HUES48 (cell line): ENCODE data around the gene TYROBP.
"Not testable (repeated sequence)": the region's sequence is repeated elsewhere in the genome, so short reads cannot be mapped to it uniquely, and the experiment has no call there.

ENCODE experiments used
- H3K27ac ChIP-seq: one replicate; pipeline ENCODE4 v1.7.0; 2013; ENCODE audit warnings: low read depth, low read length, inconsistent platforms
- H3K27me3 ChIP-seq: 2 replicates; pipeline ENCODE4 v1.6.1; 2013; ENCODE audit warnings: mild to moderate bottlenecking, low read length; ENCODE audit not compliant: control insufficient read depth, insufficient read depth
- H3K36me3 ChIP-seq: 2 replicates; pipeline ENCODE4 v1.6.1; 2013; ENCODE audit warnings: low read length; ENCODE audit not compliant: control insufficient read depth, insufficient read depth
- H3K4me1 ChIP-seq: 2 replicates; pipeline ENCODE4 v1.6.1; 2013; ENCODE audit warnings: mild to moderate bottlenecking, low read length; ENCODE audit not compliant: control insufficient read depth, insufficient read depth
- H3K4me3 ChIP-seq: 2 replicates; pipeline ENCODE4 v1.5.1; 2013; ENCODE audit warnings: mild to moderate bottlenecking, low read depth, low read length
- H3K9ac ChIP-seq: 2 replicates; pipeline ENCODE4 v1.6.1; 2013; ENCODE audit warnings: mild to moderate bottlenecking, low read depth, low read length, moderate library complexity
- H3K9me3 ChIP-seq: 2 replicates; pipeline ENCODE4 v1.6.1; 2013; ENCODE audit warnings: low read length; ENCODE audit not compliant: control insufficient read depth, insufficient read depth

Gene TYROBP

GRCh38 chr19:35870124-35870736, 37.9 kb downstream of the TYROBP start:
- not testable (repeated sequence) for H3K4me1 ChIP-seq, H3K27ac ChIP-seq, H3K9me3 ChIP-seq, H3K9ac ChIP-seq, H3K36me3 ChIP-seq
- H3K27me3 ChIP-seq, result peaks cover 29% of the 10 kb centered on the region
- H3K4me3 ChIP-seq, result peak overlapping the region; percentile 62

- Histone ChIP-seq H3K27me3 (peaks cover 29% of the 10 kb centered on the region), H3K9me3 (no peaks in the 10 kb centered on the region), H3K27ac (peak overlapping the region; percentile 68), H3K4me3 (peak overlapping the region; percentile 62), H3K4me1 (peaks cover 2% of the 10 kb centered on the region; the same call in 1 of the 2 replicates), H3K9ac (no peak overlapping the region), H3K36me3 (no peaks in the 10 kb centered on the region)
Observed at GRCh38 chr19:35869327-35870123, 38.6 kb downstream of the TYROBP start.

- Histone ChIP-seq H3K9ac (no peak overlapping the region), H3K27me3 (peaks cover 29% of the 10 kb centered on the region), H3K4me1 (peaks cover 2% of the 10 kb centered on the region; the same call in 1 of the 2 replicates), H3K9me3 (no peaks in the 10 kb centered on the region), H3K27ac (no peak overlapping the region), H3K36me3 (no peaks in the 10 kb centered on the region), H3K4me3 (peak overlapping the region; percentile 62)
Observed at GRCh38 chr19:35868823-35869326, 39.2 kb downstream of the TYROBP start.

GRCh38 chr19:35868172-35868822, 39.8 kb downstream of the TYROBP start, which contains the start of gene APLP1:
APLP1 (plus strand) TSS chr19:35868574; CDS start chr19:35868637, 63 bp downstream.
- H3K36me3 ChIP-seq, result no peaks in the 10 kb centered on the region
- H3K4me3 ChIP-seq, result peak within 1 kb of the TSS; percentile 62
- H3K9ac ChIP-seq, result no peak within 1 kb of the TSS
- H3K27ac ChIP-seq, result peak within 1 kb of the TSS; percentile 68
- no peaks in the 10 kb centered on the region for H3K9me3 ChIP-seq
- peaks cover 2% of the 10 kb centered on the region; the same call in 1 of the 2 replicates for H3K4me1 ChIP-seq
- H3K27me3 ChIP-seq, result peaks cover 29% of the 10 kb centered on the region

- no peak overlapping the region for H3K9ac ChIP-seq
- peaks cover 7% of the 10 kb centered on the region for H3K4me1 ChIP-seq
- no peaks in the 10 kb centered on the region for H3K9me3 ChIP-seq
- no peak overlapping the region for H3K27ac ChIP-seq
- H3K36me3 ChIP-seq, result no peaks in the 10 kb centered on the region
- no peak overlapping the region for H3K4me3 ChIP-seq
- peaks cover 73% of the 10 kb centered on the region for H3K27me3 ChIP-seq
Observed at GRCh38 chr19:35863018-35863417, 45.1 kb downstream of the TYROBP start.

- Histone ChIP-seq H3K9ac (no peak overlapping the region), H3K36me3 (no peaks in the 10 kb centered on the region), H3K27ac (no peak overlapping the region)
Observed at GRCh38 chr19:35862528-35862927, 45.6 kb downstream of the TYROBP start.

GRCh38 chr19:35861640-35862160, 46.4 kb downstream of the TYROBP start:
- H3K27me3 ChIP-seq, result peaks cover 73% of the 10 kb centered on the region

More at GRCh38 chr19:35862528-35862927, 45.6 kb downstream of the TYROBP start:
- Histone ChIP-seq H3K4me1 (peaks cover 5% of the 10 kb centered on the region), H3K4me3 (no peak overlapping the region), H3K9me3 (no peaks in the 10 kb centered on the region), H3K27me3 (peaks cover 73% of the 10 kb centered on the region)

GRCh38 chr19:35860818-35861639, 47.1 kb downstream of the TYROBP start:
- Histone ChIP-seq H3K4me3 (peak overlapping the region; percentile 64), H3K4me1 (peaks cover 5% of the 10 kb centered on the region), H3K27me3 (peaks cover 76% of the 10 kb centered on the region), H3K9me3 (no peaks in the 10 kb centered on the region), H3K27ac (no peak overlapping the region), H3K9ac (no peak overlapping the region), H3K36me3 (no peaks in the 10 kb centered on the region)

More at GRCh38 chr19:35861640-35862160, 46.4 kb downstream of the TYROBP start:
- Histone ChIP-seq H3K36me3 (no peaks in the 10 kb centered on the region), H3K4me1 (peaks cover 5% of the 10 kb centered on the region), H3K9ac (no peak overlapping the region), H3K27ac (no peak overlapping the region), H3K9me3 (no peaks in the 10 kb centered on the region), H3K4me3 (peak overlapping the region; percentile 64)

GRCh38 chr19:35860436-35860817, 47.7 kb downstream of the TYROBP start:
- Histone ChIP-seq H3K36me3 (no peaks in the 10 kb centered on the region), H3K27me3 (peaks cover 77% of the 10 kb centered on the region), H3K27ac (no peak overlapping the region), H3K9ac (no peak overlapping the region), H3K9me3 (no peaks in the 10 kb centered on the region), H3K4me3 (peak overlapping the region; percentile 64), H3K4me1 (peaks cover 10% of the 10 kb centered on the region)

- no peaks in the 10 kb centered on the region for H3K9me3 ChIP-seq
- H3K27me3 ChIP-seq, result peaks cover 85% of the 10 kb centered on the region
- H3K36me3 ChIP-seq, result no peaks in the 10 kb centered on the region
- no peak overlapping the region for H3K27ac ChIP-seq
- no peak overlapping the region for H3K4me3 ChIP-seq
- peaks cover 10% of the 10 kb centered on the region for H3K4me1 ChIP-seq
- no peak overlapping the region for H3K9ac ChIP-seq
Observed at GRCh38 chr19:35859414-35859813, 48.7 kb downstream of the TYROBP start.
